K562 (cell line): ENCODE results near the gene CLASP1. TPM values are rescaled to one million over a fixed set of nuclear protein-coding genes. Genes with fewer than 3 reads are reported as not detected.

ENCODE experiments used
- ARHGAP35 ChIP-seq: fragments of 450-650 bp; IDR thresholded peaks from 2 replicates; pipeline ENCODE4 v1.6.1; 2018; ENCODE audit not compliant: partially characterized antibody
- EP400 ChIP-seq: fragments of 450-650 bp; IDR thresholded peaks from 2 replicates; pipeline ENCODE4 v1.6.1; 2017; ENCODE audit warnings: antibody characterized with exemption, mild to moderate bottlenecking, moderate library complexity
- RBM22 ChIP-seq: fragments of 200-400 bp; formaldehyde crosslinking; IDR thresholded peaks from 2 replicates; pipeline ENCODE4 v1.6.1; 2018; ENCODE audit warnings: low read length, low read depth; ENCODE audit not compliant: poor library complexity, severe bottlenecking
- ZNF717 ChIP-seq: fragments of 250-450 bp; sonication (Bioruptor Pico); IDR thresholded peaks from 2 replicates; pipeline ENCODE4 v1.5.0; 2021
- polyA plus RNA-seq, 8 experiments: library from polyadenylated mRNA; depleted of rRNA in 4 of 8; stranded (reverse) in 5 of 8; unstranded in 3 of 8; fragments of >200 nt; fragmentation: Nextera tagmentation in 2 of 8; fragmentation: Illumina TruSeq in 1 of 8; extraction: Ambion mirVana in 2 of 8; extraction: Trizol in 1 of 8; gene quantifications; 2 replicates each; pipeline versions ENCODE4 v1.2.1 to v1.2.3, GENCODE V29; 2011 to 2014; ENCODE audit warnings: inconsistent platforms in 1 of 8, missing spikeins in 1 of 8
- total RNA-seq, 7 experiments: library from RNA; depleted of rRNA in 6 of 7; stranded (reverse); fragments of >200 nt in 6 of 7; fragmentation: Illumina TruSeq in 2 of 7; extraction: Trizol in 2 of 7; gene quantifications; 2 replicates each; pipeline versions ENCODE4 v1.2.1 to v1.2.3, GENCODE V29; 2011 to 2021; ENCODE audit warnings: low replicate concordance in 1 of 7
- TF ChIP-seq, protein P1 (sequence below): fragments of 450-650 bp; IDR thresholded peaks from 2 replicates; pipeline ENCODE4 v1.7.1; 2018; ENCODE audit warnings: mild to moderate bottlenecking, low read depth; ENCODE audit not compliant: partially characterized antibody
- TF ChIP-seq, protein P2 (sequence below): fragments of 250-450 bp; sonication (Bioruptor Pico); IDR thresholded peaks from 2 replicates; pipeline ENCODE4 v1.6.1; 2021; ENCODE audit warnings: mild to moderate bottlenecking
- TF ChIP-seq, protein P3 (sequence below): fragments of 450-650 bp; IDR thresholded peaks from 2 replicates; pipeline ENCODE4 v1.6.1; 2017; ENCODE audit warnings: antibody characterized with exemption
- TF ChIP-seq, protein P4 (sequence below): fragments of 250-450 bp; sonication (Bioruptor Pico); IDR thresholded peaks from 2 replicates; pipeline ENCODE4 v1.9.0; 2021; ENCODE audit warnings: mild to moderate bottlenecking
- TF ChIP-seq, protein P5 (sequence below), 2 experiments: fragments of 150-350 bp in 1 of 2; IDR thresholded peaks; 2 replicates each; pipeline ENCODE4 v1.6.1; 2012 to 2016; ENCODE audit warnings: low read depth in 2 of 2, low read length in 2 of 2, mild to moderate bottlenecking in 1 of 2, moderate library complexity in 1 of 2

Gene CLASP1
- total and polyA plus RNA-seq, 9 of the 15 experiments (the other 6 are each of a cell fraction or from before 2014, with no cell fraction given) = 1.7 to 40.3 (median 20.7) TPM

DNA sequence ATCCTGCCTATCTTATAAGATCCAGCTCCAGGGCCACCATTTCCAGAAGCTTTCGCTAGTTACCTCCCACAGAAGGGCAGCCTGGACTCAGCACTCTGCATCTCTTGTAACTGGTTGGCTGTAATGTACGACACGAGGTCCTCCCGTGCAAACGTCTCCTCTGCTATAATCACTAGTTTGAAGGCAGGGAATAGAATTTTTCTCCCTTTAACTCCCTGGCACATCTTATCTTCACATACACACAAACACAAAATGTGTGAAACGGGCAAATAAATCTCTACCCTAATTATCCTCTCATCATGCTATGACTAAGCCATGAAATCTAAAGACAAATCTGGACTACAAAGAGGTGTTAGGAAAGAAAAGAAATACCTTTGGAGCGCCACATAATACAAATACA lies 81.8 kb downstream of the CLASP1 start (continued):
- TF ChIP-seq ZNF717 (no peak), EP400 (no peak), ARHGAP35 (no peak), RBM22 (no peak)
- TF ChIP-seq, protein P1, sequence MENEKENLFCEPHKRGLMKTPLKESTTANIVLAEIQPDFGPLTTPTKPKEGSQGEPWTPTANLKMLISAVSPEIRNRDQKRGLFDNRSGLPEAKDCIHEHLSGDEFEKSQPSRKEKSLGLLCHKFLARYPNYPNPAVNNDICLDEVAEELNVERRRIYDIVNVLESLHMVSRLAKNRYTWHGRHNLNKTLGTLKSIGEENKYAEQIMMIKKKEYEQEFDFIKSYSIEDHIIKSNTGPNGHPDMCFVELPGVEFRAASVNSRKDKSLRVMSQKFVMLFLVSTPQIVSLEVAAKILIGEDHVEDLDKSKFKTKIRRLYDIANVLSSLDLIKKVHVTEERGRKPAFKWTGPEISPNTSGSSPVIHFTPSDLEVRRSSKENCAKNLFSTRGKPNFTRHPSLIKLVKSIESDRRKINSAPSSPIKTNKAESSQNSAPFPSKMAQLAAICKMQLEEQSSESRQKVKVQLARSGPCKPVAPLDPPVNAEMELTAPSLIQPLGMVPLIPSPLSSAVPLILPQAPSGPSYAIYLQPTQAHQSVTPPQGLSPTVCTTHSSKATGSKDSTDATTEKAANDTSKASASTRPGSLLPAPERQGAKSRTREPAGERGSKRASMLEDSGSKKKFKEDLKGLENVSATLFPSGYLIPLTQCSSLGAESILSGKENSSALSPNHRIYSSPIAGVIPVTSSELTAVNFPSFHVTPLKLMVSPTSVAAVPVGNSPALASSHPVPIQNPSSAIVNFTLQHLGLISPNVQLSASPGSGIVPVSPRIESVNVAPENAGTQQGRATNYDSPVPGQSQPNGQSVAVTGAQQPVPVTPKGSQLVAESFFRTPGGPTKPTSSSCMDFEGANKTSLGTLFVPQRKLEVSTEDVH = no peak
- TF ChIP-seq, protein P2, sequence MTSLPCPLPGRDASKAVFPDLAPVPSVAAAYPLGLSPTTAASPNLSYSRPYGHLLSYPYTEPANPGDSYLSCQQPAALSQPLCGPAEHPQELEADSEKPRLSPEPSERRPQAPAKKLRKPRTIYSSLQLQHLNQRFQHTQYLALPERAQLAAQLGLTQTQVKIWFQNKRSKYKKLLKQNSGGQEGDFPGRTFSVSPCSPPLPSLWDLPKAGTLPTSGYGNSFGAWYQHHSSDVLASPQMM (CRISPR knock-in tag) = no peak
- TF ChIP-seq, protein P3, sequence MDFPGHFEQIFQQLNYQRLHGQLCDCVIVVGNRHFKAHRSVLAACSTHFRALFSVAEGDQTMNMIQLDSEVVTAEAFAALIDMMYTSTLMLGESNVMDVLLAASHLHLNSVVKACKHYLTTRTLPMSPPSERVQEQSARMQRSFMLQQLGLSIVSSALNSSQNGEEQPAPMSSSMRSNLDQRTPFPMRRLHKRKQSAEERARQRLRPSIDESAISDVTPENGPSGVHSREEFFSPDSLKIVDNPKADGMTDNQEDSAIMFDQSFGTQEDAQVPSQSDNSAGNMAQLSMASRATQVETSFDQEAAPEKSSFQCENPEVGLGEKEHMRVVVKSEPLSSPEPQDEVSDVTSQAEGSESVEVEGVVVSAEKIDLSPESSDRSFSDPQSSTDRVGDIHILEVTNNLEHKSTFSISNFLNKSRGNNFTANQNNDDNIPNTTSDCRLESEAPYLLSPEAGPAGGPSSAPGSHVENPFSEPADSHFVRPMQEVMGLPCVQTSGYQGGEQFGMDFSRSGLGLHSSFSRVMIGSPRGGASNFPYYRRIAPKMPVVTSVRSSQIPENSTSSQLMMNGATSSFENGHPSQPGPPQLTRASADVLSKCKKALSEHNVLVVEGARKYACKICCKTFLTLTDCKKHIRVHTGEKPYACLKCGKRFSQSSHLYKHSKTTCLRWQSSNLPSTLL = no peak
- TF ChIP-seq, protein P4, sequence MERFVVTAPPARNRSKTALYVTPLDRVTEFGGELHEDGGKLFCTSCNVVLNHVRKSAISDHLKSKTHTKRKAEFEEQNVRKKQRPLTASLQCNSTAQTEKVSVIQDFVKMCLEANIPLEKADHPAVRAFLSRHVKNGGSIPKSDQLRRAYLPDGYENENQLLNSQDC (CRISPR knock-in tag) = no peak
- TF ChIP-seq, protein P5, sequence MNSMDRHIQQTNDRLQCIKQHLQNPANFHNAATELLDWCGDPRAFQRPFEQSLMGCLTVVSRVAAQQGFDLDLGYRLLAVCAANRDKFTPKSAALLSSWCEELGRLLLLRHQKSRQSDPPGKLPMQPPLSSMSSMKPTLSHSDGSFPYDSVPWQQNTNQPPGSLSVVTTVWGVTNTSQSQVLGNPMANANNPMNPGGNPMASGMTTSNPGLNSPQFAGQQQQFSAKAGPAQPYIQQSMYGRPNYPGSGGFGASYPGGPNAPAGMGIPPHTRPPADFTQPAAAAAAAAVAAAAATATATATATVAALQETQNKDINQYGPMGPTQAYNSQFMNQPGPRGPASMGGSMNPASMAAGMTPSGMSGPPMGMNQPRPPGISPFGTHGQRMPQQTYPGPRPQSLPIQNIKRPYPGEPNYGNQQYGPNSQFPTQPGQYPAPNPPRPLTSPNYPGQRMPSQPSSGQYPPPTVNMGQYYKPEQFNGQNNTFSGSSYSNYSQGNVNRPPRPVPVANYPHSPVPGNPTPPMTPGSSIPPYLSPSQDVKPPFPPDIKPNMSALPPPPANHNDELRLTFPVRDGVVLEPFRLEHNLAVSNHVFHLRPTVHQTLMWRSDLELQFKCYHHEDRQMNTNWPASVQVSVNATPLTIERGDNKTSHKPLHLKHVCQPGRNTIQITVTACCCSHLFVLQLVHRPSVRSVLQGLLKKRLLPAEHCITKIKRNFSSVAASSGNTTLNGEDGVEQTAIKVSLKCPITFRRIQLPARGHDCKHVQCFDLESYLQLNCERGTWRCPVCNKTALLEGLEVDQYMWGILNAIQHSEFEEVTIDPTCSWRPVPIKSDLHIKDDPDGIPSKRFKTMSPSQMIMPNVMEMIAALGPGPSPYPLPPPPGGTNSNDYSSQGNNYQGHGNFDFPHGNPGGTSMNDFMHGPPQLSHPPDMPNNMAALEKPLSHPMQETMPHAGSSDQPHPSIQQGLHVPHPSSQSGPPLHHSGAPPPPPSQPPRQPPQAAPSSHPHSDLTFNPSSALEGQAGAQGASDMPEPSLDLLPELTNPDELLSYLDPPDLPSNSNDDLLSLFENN (IDR thresholded peaks at IDR 0.05; ENCODE audit: low read depth in 2 of 2, low read length in 2 of 2) = no peak
- TF ChIP-seq, all 486 proteins: peak for 0
